ENCODE results near the gene SPATA3.

GRCh38 chr2:231030725-231031124, 34.8 kb downstream of the SPATA3 start:
- TF ChIP-seq GATA2 (IDR thresholded peaks at IDR 0.05; ENCODE audit: low read depth, low read length) (no peak), GATA3 (IDR thresholded peaks at IDR 0.05; ENCODE audit: low read depth, low read length) (no peak)

Measured in SH-SY5Y (cell line).